ENCODE data around the gene TMEM43. TPM values are rescaled to one million over a fixed set of nuclear protein-coding genes. Genes with fewer than 3 reads are reported as not detected.
A peak's percentile ranks its signal among the peaks of the same experiment; 100 is the strongest.
"Not testable (repeated sequence)": the region's sequence is repeated elsewhere in the genome, so short reads cannot be mapped to it uniquely, and the experiment has no call there.

Gene TMEM43
- total and polyA plus RNA-seq, 2 of the 13 experiments (the other 11 are each of a cell fraction or from before 2014, with no cell fraction given), result 48.9 to 50.5 TPM

- TF ChIP-seq NFAT5 (CRISPR knock-in tag; IDR thresholded peaks at IDR 0.05), result peak; percentile 82; the same call in 1 of the 2 replicates
- peak; percentile 50; the same call in 1 of the 2 replicates for TF ChIP-seq HDAC1 (CRISPR knock-in tag; IDR thresholded peaks at IDR 0.05)
- TF ChIP-seq ZNF766 (CRISPR knock-in tag; IDR thresholded peaks at IDR 0.05; ENCODE audit: borderline replicate concordance), result no peak
- TF ChIP-seq CREM (IDR thresholded peaks at IDR 0.05), result peak; percentile 95
- no peak for TF ChIP-seq CREM (CRISPR knock-in tag; IDR thresholded peaks at IDR 0.05)
- TF ChIP-seq KLF6 (CRISPR knock-in tag; IDR thresholded peaks at IDR 0.05), result peak; percentile 64; the same call in 1 of the 2 replicates
- TF ChIP-seq ZNF781 (CRISPR knock-in tag; IDR thresholded peaks at IDR 0.05; ENCODE audit: borderline replicate concordance, not compliant biosample characterization), result no peak
- peak; percentile 57; the same call in 1 of the 2 replicates for TF ChIP-seq DMAP1 (CRISPR knock-in tag; IDR thresholded peaks at IDR 0.05)
- TF ChIP-seq GATAD2A (CRISPR knock-in tag; IDR thresholded peaks at IDR 0.05), result no peak
- peak; percentile 59 for TF ChIP-seq ARNTL (CRISPR knock-in tag; IDR thresholded peaks at IDR 0.05)
- TF ChIP-seq KDM2A (CRISPR knock-in tag; IDR thresholded peaks at IDR 0.05; ENCODE audit: borderline replicate concordance, low read depth), result peak; percentile 32; the same call in 1 of the 2 replicates
Observed at GRCh38 chr3:14124615-14125192, at the start of gene TMEM43, which contains the start of gene CHCHD4 (continued).

GRCh38 chr3:14075233-14075632, 49.6 kb upstream of the TMEM43 start:
- H3K4me2 ChIP-seq (ENCODE audit: low read depth, low read length); H3K27ac ChIP-seq (ENCODE audit: extremely low read length, insufficient read depth, low read length); intact Hi-C loops (cut with micrococcal nuclease; ENCODE audit: unreplicated experiment); in situ Hi-C loops (cut with HindIII; ENCODE audit: extremely low pct_ligation_motif_present, low pct_unique_long_range_greater_than_20kb); H3K9ac ChIP-seq (ENCODE audit: insufficient read depth, low read depth, low read length); H3K27me3 ChIP-seq (ENCODE audit: control insufficient read depth in 1 of 2, insufficient read depth in 2 of 2, low read length in 2 of 2); H2AFZ ChIP-seq (ENCODE audit: low read length); H3K79me2 ChIP-seq (ENCODE audit: insufficient read depth, low read length); H3K4me3 ChIP-seq (replicated peaks in 1 of 3; ENCODE audit: insufficient read depth in 1 of 3, low read depth in 2 of 3, low read length in 3 of 3); H3K36me3 ChIP-seq (replicated peaks in 1 of 2; ENCODE audit: control insufficient read depth in 1 of 2, insufficient read depth in 2 of 2, low read length in 2 of 2); CTCF ChIA-PET (ENCODE audit: low intra/inter-chr PET ratio, low total read pairs); POLR2A ChIA-PET; DNase-seq (ENCODE audit: low spot score); H3K4me1 ChIP-seq (ENCODE audit: insufficient read depth, low read length); H4K20me1 ChIP-seq (ENCODE audit: insufficient read depth, low read length); FAIRE-seq; BruUV-seq (replicated peaks); H3K9me3 ChIP-seq (ENCODE audit: low read length); ATAC-seq: not testable (repeated sequence)
- WGBS (ENCODE audit: low lambda C conversion rate), result 23% methylated on average over 3 of the region's 3 CpGs
